ENCODE results near the gene RDH13. TPM values are rescaled to one million over a fixed set of nuclear protein-coding genes. Genes with fewer than 3 reads are reported as not detected.

The RDH13 gene
- total and polyA plus RNA-seq, 2 of the 8 experiments (the other 6 are each of a cell fraction or from before 2014, with no cell fraction given) = 15.9 to 31.5 TPM

DNA sequence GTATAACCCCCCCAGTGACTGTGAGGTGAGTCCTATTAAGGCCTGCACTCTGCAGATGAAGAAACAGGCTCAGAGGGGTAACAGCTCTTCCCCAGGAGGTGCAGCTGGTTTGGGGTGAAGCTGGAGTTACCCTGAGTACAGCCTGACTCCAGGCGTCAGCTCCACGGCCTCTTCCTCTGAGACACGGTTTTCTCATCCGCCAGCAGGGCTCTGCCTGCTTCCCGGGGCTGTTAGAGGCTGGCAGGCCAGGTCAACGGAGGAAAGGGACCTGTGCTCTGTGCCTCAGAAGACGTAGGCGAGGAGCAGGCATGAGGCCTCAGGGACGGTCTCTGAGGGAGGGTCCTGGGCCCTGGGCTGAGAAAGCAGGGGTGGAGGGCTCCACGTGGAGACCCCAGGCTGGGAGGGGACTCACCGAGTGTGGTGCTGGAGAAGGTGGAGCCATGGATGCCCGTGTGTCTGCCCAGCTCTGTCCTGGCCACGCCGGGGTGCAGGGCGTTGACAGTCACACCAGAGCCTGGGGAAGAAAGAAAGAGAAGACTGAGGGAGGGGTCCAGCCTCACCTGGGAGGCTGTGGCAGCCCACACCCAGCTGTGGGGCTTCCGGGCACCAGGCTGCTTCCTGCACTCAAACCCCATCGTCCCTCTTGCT is 15.8 kb downstream of the RDH13 start:
- H3K23ac ChIP-seq (ENCODE audit: insufficient read length) = no peak overlapping the region
- no peak overlapping the region for H4K8ac ChIP-seq (ENCODE audit: extremely low read depth, insufficient read depth, low read length)
- H2BK5ac ChIP-seq (ENCODE audit: low read depth, low read length) = no peak overlapping the region
- POLR2A ChIA-PET (ENCODE audit: partially characterized antibody) = interaction anchor here (0.6 to 1.6 kb wide), 5 partner anchors 9 to 172 kb away, joined by 3 to 7 read pairs (median 3); no protein-coding TSS in a partner anchor
- DNase-seq (ENCODE audit: low read depth in 1 of 2, low spot score in 2 of 2) (no peak), FAIRE-seq (no peak)
- no peak overlapping the region for H2BK15ac ChIP-seq (ENCODE audit: low read length)
- H3K79me1 ChIP-seq (ENCODE audit: low read depth, low read length) = peaks cover 2% of the 10 kb centered on the region; the same call in 1 of the 2 replicates
- H3K56ac ChIP-seq (replicated peaks; ENCODE audit: insufficient read length, low read depth, low read length) = no peak overlapping the region
- H3K18ac ChIP-seq (ENCODE audit: extremely low read depth, low read length) = no peak overlapping the region
- peaks cover 10 to 63% (median 31%) of the 10 kb centered on the region in 4 experiments for H3K36me3 ChIP-seq (ENCODE audit: control insufficient read depth in 2 of 4, insufficient read depth in 4 of 4, low read length in 3 of 4)
- H3K27ac ChIP-seq (ENCODE audit: low read depth, low read length) = no peak overlapping the region
- no peaks in the 10 kb centered on the region for H3K27me3 ChIP-seq (replicated peaks in 1 of 4; ENCODE audit: control insufficient read depth in 3 of 4, extremely low read depth in 1 of 4, insufficient read depth in 3 of 4, low read length in 3 of 4)
- H3K4ac ChIP-seq (replicated peaks; ENCODE audit: insufficient read length, low read depth, low read length) = no peak overlapping the region
- WGBS, 2 experiments (ENCODE audit: extremely low coverage in 1 of 2, insufficient coverage in 1 of 2, insufficient read length in 1 of 2, insufficient replicate concordance in 2 of 2, low coverage in 1 of 2, low lambda C conversion rate in 2 of 2, missing lambda C conversion rate in 1 of 2) = 95% methylated on average over 17 of the region's 17 CpGs; no CpG with 5 or more reads in 1 of the 2 experiments
- no peak overlapping the region for H2AFZ ChIP-seq (ENCODE audit: low read length)
- H4K5ac ChIP-seq (ENCODE audit: insufficient read length, low read depth, low read length) = no peak overlapping the region
- no peak overlapping the region for H2BK12ac ChIP-seq (ENCODE audit: low read depth, low read length)
- H3K23me2 ChIP-seq (ENCODE audit: low read depth, low read length) = no peaks in the 10 kb centered on the region; the same call in 1 of the 2 replicates
- no peaks in the 10 kb centered on the region; a peak in 1 of 7 replicates for H3K4me1 ChIP-seq (replicated peaks in 1 of 4; ENCODE audit: control insufficient read depth in 3 of 4, insufficient read depth in 4 of 4, low read length in 3 of 4)
- H4K91ac ChIP-seq (replicated peaks; ENCODE audit: insufficient read length, low read length) = no peak overlapping the region
- no peak overlapping the region for H3K4me2 ChIP-seq (ENCODE audit: insufficient read depth in 1 of 2, low read depth in 2 of 2, low read length in 2 of 2)
- H3K9ac ChIP-seq (replicated peaks in 1 of 4; ENCODE audit: extremely low read depth in 1 of 4, low read depth in 3 of 4, low read length in 3 of 4) = no peak overlapping the region
- CTCF ChIA-PET (ENCODE audit: partially characterized antibody) = interaction anchor here (0.7 to 1.2 kb wide), 6 partner anchors 11 to 781 kb away, joined by 3 to 6 read pairs (median 3); partner anchors contain the start of gene DNAAF3
- H2BK120ac ChIP-seq (replicated peaks; ENCODE audit: low read depth, low read length) = no peak overlapping the region
- H3K79me2 ChIP-seq (ENCODE audit: control insufficient read depth in 1 of 2, insufficient read depth in 2 of 2, low read length in 2 of 2) = no peaks in the 10 kb centered on the region
- H3K4me3 ChIP-seq (ENCODE audit: extremely low read depth in 1 of 4, insufficient read depth in 2 of 4, low read depth in 3 of 4, low read length in 4 of 4) = no peak overlapping the region
- H2AK5ac ChIP-seq (ENCODE audit: low read depth, low read length) = no peak overlapping the region
- no peaks in the 10 kb centered on the region for H3K9me3 ChIP-seq (ENCODE audit: insufficient read depth in 2 of 2, low read depth in 1 of 2, low read length in 1 of 2)
- peaks cover 8 to 9% of the 10 kb centered on the region in 2 experiments for H4K20me1 ChIP-seq (replicated peaks in 1 of 2; ENCODE audit: control insufficient read depth in 1 of 2, insufficient read depth in 2 of 2, low read length in 2 of 2)
- no peak overlapping the region for H3K14ac ChIP-seq (ENCODE audit: insufficient read length)
- H2BK20ac ChIP-seq (ENCODE audit: low read length) = no peak overlapping the region
- TF ChIP-seq YY1 (IDR thresholded peaks at IDR 0.05; ENCODE audit: low read depth, low read length) (no peak), EGR1 (IDR thresholded peaks at IDR 0.05; ENCODE audit: borderline replicate concordance, low read depth, low read length) (no peak), TEAD4 (IDR thresholded peaks at IDR 0.05; ENCODE audit: low read depth, low read length) (no peak)
